Renal cortical epithelial cell (primary cell): Measurements from ENCODE around the gene COPB1. TPM values are rescaled to one million over a fixed set of nuclear protein-coding genes. Genes with fewer than 3 reads are reported as not detected.
"Not testable (repeated sequence)": the region's sequence is repeated elsewhere in the genome, so short reads cannot be mapped to it uniquely, and the experiment has no call there.

ENCODE experiments used
- DNase-seq: peaks from one replicate; pipeline ENCODE4 v3.0.0-alpha.2; 2011; ENCODE audit warnings: low read depth
- total RNA-seq: library from RNA; depleted of rRNA; stranded (reverse); fragments of >200 nt; gene quantifications from 2 replicates; pipeline ENCODE4 v1.2.3, GENCODE V29; 2014

COPB1 gene, protein sequence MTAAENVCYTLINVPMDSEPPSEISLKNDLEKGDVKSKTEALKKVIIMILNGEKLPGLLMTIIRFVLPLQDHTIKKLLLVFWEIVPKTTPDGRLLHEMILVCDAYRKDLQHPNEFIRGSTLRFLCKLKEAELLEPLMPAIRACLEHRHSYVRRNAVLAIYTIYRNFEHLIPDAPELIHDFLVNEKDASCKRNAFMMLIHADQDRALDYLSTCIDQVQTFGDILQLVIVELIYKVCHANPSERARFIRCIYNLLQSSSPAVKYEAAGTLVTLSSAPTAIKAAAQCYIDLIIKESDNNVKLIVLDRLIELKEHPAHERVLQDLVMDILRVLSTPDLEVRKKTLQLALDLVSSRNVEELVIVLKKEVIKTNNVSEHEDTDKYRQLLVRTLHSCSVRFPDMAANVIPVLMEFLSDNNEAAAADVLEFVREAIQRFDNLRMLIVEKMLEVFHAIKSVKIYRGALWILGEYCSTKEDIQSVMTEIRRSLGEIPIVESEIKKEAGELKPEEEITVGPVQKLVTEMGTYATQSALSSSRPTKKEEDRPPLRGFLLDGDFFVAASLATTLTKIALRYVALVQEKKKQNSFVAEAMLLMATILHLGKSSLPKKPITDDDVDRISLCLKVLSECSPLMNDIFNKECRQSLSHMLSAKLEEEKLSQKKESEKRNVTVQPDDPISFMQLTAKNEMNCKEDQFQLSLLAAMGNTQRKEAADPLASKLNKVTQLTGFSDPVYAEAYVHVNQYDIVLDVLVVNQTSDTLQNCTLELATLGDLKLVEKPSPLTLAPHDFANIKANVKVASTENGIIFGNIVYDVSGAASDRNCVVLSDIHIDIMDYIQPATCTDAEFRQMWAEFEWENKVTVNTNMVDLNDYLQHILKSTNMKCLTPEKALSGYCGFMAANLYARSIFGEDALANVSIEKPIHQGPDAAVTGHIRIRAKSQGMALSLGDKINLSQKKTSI
- total RNA-seq = 329 and 407 TPM in 2 replicates

DNA sequence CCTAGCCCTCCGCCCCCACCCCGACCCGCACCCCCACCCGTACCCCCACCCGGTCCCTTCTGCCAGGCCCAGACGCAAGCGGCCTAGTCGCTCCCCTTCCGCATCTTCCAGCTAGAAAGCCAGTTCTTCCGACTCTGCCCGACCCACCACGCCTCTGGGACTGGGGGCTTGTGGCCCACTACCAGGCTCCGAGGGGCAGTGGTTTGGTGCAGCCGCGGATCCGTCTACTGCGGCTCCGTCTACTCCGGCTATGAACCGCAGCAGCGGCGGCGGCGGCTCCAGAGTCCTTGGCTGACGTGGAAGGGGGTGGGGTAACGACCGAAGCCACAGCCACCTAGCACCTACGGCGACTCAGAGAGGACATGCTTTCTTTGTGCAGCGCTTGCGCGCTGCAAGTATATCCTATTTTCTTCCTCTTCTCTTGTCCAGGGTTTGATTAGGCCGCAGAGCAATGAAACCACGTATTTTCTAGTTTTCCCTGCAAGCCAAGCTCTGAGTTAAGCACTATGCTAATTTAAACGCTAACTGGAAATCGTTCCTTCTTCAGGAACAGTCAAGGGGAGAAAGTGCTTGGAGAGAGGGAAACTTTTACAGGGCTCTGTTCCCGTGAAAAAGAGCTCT lies at the start of gene COPB1:
TSS of gene COPB1 (minus strand) at position 252 of the 621 bp plus-strand sequence. CDS start 883 bp downstream, outside the sequence.
- DNase-seq = peak; percentile 88

DNA sequence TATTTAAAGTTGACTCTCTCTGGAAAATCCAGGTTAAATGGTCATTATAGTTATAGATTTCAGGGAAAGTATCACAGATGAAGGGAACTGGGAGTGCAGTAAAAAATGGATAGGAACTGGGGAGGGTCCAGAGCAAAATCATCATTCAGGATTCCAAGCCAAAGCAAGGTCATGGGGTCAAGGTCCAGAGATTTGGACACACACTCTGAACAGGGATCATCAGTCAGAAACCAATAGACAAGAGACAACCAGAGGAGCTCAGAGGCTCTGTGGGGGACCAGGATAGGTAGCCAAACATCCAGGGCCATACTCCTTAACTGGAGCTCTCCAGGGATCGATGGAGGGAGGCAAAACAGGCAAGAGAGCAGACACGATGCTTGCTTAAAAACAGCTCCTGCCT lies 47.8 kb upstream of the COPB1 start:
- no peak for DNase-seq

DNA sequence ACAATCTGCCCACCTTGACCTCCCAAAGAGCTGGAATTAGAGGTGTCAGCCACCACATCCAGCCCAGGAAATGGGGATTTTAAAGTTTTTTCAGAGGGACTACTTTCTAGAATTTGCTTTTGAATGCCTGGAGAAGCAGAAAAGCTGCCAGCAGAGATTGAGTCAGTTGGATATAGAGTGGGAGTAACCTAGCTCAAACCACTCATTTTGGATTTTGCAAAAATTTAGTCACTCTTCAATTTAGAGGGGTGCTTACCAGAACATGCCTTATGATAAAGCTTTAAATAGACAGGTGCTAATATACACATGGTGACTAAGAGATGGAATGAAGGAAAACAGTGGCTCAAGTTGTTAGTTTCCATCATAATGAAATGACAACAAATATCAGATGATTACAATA lies 47.1 kb upstream of the COPB1 start:
- no peak for DNase-seq

DNA sequence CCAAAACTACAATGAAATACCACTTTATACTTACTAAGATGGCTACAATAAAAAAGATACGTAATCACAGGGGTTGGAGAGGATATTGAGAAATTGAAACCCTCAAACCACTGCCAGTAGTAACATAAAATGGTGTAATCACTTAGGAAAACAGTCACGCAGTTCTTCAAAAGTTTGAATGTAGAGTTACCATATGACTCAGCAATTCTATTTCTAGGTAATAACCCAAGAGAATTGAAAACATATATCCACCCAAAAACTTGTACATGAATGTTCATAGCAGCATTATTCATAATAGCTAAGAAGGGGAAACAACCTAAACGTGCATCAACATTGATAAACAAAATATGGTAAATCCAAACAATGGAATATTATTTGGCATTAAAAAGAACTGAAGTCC lies 45.0 kb upstream of the COPB1 start:
- DNase-seq = no peak

DNA sequence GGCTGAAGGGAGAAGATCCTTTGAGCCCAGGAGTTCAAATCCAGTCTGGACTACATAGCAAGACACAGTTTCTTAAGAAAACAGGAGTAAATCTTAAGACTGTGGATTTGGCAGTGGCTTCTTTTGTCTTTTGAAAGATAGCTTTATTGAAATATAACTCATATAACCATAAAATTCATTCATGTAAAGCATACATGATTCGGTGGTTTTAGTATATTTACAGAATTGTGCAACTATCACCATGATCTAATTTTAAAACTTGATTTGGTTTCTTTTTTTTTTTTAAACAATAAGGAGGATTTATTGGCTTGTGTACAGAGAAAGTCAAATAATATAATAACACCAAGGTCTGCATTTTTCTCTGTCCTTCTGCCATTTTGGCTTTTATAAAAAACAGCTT lies 43.6 kb upstream of the COPB1 start:
- no peak for DNase-seq

DNA sequence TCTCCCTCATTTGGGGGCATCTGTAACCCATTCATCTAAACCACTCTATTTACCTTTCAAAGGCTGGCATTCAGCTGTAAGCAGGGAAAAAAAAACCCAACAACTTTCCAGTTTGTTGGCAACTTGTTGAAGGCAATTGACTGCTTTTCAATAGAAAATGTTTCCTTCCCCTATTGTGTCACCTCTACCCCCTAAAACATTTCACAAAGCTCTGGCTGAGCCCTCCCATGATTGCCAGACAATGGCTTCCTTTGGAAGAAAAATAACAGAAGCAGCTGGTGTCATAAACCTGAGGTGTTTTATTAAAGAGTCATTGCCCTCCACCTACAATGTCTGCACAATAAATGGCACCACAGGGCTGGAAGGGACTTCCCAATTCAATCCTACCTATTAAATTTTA lies 42.7 kb upstream of the COPB1 start:
- DNase-seq = no peak

DNA sequence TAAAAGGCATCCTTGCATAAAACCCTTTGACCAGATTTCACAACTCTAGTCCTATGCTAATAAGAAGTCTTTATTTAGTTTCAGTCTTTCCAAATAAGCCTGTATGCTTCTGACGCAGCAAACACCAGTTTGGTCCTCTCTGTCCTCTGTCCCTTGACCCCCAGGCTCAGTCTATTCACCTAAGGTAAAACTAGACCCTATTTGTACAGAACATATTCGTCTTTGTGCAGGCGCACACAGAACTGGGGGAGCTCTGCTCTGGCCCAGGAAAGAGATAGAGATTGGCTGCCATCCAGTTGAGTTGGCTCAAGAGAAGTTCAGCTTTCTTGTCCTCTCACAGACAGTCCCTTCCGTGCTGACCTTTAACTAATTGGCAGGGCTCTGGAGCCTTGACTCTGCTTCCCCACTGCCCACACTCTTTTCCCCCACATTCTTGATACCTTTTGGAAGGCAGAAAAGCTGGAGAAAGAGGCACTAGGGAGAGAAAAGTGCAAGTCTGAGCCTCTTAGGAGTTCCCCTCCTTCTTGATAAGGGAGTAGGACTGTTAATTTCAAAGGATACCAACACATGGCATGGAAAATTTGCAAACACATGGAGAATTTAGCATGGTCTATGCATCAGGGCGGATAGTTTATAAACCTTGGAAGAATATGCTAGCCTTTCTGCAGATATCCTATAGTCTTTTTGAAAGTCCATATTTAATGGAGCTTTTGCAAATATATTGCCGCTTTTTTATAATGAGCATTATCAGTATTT lies 41.8 kb upstream of the COPB1 start:
- peak; percentile 36 for DNase-seq

DNA sequence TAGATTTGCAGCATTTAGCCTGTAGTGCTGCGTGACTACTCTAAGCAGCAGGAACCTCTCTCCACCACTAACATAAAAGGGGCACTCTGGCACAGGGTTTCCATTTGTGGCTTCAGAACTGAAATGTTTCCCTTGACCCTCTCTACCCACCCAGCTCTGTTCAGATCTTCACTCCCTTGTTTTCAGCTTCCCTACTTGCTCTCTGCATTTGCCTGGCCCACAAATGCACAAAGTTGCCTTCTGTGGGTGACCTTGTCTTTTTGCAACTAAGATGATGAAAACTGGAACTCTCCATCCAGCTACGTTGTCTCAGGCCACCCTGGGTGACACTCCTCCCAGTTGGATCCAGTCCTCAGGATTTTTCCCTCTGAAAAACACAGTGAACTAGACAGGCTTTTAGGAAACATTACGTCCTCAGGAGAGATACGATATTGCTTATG lies 40.4 kb upstream of the COPB1 start:
- DNase-seq = no peak

DNA sequence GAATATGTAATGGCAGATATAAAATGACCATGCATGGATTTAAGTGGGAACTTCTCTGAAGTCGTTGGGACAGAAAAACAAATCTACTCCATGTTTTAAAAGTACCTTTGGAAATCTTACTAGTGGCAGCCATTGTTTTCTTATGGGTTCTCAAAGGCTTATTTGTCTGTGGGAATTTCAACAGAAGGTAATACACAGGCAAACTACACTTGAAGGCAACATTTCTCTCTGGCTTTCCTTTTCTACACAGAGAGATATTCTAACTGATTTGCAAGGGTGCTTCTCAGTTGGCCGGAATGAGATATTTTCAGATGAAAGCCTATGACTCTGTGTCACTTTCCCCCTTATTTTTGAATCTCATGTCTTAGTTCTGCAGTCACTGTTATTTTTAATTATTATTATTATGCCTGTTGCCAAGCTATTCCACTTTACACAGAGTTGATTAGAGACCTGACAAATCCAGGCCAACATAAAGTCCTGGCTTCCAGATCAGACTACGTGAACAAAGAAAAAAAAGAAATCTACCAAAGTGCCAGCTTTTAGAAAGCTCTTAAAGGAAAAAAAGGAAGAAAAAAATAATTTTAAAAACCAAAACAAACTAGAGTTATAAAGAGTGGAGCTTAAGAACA lies 39.4 kb upstream of the COPB1 start:
- DNase-seq = no peak

DNA sequence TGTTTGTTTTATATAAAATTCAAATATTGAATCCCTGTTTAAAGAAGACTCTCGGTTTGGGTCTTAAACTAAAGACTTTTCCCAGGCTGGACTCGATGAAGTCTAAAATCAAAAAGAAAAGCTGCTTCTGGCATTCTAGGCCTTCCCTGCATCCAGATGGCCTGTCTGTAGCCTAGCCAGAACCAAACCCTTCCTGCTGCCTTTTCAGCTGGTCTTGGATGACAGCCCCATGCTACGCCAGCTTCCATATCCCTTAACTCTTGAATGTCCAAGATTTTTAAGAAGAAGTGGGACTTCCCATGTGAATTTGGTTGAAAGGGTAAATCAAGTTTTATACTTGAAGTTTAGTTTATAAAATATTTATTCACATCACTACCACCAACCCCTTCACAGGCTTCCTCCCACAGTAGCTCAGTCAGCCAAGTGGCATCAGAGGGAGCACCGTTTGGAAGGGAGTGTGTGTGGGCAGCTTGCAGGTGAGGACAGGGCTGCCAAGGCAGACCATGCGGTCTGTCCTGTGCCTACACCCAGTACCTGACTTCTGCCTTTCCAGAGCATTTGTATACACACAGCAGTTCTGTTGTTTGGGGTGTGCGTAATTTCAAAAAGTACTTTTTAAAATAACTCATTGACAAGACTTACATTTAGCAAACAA lies 38.8 kb upstream of the COPB1 start:
- no peak for DNase-seq

DNA sequence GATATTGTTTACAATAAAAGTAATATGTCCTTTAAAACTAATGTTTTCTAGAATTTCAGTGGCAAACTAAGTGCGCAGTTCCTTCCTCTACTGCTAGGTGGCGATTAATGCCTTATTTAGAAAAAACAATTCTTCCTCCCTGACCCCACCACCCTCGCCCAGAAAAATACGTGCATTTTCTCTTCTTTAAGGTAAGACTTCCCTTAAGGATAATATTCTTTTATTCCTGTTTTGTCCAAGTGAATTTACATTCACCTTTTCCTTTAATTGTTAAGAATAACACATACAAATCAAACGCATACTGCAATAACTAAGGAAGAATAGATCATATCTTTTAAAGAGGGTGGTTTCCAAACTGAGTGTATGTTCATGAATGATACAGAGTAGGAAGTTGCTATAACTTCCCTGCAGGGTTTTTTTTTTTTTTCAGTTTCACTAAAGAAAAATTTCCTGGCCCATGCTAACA lies 37.6 kb upstream of the COPB1 start:
- no peak for DNase-seq

DNA sequence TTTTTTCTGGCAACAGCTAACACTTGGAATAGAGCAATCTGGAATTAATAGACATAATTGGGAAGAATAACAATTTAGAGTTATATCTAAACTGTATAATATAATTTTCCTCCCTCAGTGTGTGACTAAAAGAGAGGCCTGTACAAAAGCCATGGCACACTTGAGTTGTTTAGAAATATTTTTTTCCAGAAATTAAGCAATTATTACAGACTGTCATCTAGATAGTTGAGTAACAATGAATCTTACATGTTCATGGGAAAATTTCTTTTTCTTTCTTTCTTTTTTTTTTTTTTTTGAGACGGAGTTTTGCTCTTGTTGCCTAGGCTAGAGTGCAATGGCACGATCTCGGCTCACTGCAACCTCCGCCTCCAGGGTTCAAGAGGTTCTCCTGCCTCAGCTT lies 35.6 kb upstream of the COPB1 start:
- not testable (repeated sequence) for DNase-seq

DNA sequence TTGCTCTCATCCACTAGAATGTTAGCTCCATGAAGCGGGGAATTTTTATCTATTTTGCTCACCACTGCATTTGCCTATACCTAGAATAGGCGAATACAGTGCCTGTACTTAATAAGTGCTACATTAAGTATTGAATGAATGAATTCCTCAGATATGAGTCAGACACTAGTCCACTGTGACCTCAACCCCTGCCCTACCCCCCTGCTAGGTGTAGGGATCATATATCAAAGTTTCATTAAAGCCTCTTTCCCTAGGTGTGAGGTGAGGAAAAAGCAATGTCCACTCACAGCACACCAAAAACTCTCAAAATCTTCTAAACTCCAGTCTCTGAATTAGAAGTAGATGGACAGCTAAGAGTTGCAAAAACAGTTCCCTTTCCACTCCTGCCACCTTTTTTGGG lies 30.3 kb upstream of the COPB1 start:
- peak; percentile 71 for DNase-seq

DNA sequence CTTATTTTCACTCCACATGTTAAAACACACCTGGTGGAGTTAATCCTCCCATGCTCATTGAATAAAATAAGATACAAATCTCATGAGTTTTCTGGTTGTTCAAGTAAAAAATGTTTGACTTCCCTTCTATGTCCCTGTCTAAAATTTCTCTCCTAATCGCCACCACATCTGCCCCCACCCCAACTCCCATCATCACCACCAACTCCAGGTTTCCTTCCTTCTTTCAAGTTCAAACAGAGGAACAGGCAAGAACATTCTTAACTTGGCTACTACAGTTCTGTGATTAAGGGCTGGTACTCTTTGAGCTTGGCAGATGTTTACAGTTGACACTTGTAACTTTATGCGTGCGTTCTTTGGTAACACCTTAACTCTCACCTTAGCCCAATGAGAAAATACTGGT lies 29.7 kb upstream of the COPB1 start:
- DNase-seq = no peak

DNA sequence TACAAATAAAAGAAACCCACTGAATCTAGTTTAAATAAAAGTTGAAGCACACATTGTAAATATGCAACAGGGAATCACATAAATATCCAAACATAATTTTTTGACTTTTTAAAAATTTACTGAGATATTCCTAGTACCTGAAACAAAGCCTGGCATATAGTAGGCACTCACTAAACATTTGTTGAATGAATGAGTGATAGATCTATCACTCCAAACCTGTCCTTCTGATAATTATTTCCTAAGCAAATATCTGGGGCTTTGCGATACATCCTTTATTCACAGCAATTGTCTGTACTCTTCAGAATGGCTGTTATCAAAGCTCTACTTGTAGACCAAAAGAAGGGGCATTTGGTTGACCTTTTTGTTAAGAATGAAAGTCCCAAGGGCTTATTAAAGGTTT lies 23.2 kb upstream of the COPB1 start:
- no peak for DNase-seq

DNA sequence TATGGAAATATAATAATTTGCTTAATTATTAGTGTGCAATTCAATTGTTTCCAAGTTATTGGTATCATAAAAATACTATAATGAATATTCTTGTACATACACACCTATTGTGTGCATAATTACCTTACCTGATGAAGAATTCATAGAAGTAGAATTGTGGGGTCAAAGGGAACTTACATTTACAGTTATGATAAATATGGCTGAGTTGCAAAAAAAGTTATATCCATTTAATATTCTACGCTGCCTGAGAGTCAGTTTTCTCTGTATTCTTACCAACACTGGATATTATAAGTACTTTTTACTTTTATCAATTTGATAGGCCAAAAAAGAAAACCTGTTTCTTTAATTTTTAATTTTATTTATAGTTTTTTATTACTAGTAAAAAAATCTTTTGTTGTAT lies 22.6 kb upstream of the COPB1 start:
- no peak for DNase-seq

DNA sequence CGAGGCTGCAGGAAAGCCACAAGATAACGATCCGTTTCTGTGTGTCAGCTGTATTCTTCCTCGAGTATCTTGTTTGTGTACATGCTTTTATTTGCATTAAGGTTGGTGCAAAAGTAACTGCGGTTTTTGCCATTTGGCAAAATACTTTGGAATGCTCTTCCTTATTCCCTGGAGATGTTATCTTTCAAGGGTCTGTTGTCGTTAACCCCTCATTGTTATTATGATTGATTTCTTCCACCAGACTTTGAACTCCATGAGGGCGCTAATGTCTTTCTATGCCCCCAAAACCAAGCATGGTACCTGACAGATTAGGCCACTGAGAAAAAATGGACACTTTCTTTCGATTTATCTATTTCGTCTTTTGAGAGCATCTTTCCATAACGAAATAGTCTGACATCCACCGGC lies 21.1 kb upstream of the COPB1 start:
- no peak for DNase-seq

DNA sequence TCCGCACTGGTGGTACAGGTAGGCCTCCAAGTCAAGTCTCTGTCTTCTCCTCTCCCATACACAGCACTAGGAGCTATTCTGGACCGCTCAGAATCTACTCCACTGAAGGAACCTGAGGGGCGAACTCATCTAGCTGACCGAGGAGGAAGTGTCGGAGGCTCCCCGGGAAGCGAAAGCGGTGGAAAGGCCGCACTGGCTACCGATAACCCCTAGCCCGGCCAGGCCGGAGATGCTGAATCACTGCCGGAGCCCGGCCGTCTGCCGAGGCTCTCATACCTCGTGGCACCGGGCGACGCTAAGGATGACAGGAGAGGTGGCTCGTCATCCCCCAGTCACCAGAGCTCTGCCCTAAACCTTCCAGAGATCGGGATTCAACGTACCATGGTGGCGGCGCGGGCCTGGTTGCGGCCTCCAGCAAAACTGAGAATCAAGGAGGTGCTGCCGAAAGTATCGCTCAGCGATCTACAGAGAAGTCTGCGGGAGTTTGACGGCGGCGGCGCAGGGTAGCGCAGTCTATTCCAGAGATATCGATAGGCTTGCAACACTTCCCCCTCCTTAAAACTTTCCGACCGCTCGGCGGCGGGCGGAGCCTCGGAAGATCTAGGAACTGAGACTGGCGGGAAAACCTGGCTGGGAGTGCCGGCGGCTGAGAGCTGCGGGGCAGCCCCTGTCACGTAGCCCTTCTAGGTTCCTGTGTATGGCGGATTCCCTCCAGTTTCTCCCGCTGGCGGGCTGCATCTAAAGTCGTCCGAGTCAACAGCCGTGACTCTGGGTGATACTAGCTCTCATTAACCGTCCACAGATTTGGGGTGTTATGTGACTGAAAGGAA lies 20.5 kb upstream of the COPB1 start, which contains the start of gene PSMA1:
TSS of gene PSMA1 (minus strand) at position 470 of the 830 bp plus-strand sequence. CDS start at position 383, 87 bp downstream.
- DNase-seq = peak; percentile 90

DNA sequence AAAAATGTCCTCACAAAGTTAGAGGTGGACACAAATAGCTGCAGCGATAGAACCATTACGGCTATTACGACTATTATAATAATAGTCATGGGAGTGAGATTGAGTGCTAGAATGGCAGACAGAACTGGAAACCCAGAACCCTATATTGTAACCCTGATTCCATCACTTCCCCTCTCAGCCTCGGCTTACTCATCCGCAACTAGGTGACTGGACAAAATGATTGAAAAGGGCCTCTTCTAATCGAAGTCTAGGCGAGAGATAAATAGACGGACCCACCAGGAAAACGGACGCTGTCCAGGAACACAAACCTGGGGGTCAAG lies 19.9 kb upstream of the COPB1 start:
- DNase-seq = peak; percentile 16

DNA sequence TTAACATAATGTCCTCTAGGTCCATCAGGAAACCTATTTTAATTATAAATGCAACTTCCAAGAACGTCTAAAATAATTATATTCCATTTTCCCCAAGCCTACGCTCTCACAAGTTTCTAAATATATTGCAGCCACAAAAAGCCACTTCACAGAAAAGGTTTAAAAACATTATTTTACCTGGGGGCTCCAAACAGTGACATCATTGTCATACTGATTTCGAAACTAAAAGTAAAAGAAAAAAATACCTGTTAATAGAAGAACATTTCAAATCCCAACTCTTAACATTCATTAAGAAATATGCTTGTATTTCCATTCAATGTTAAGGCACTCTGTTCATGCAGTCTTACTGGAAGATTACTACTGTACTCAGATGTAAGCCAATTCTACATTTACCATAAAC lies 19.2 kb upstream of the COPB1 start:
- DNase-seq = no peak
